ENCODE data around the gene KCTD2. TPM values are rescaled to one million over a fixed set of nuclear protein-coding genes. Genes with fewer than 3 reads are reported as not detected.
A peak's percentile ranks its signal among the peaks of the same experiment; 100 is the strongest.

Gene KCTD2
- total and polyA plus RNA-seq, 2 experiments from 2014 or later = 12.7 to 19.1 TPM

DNA sequence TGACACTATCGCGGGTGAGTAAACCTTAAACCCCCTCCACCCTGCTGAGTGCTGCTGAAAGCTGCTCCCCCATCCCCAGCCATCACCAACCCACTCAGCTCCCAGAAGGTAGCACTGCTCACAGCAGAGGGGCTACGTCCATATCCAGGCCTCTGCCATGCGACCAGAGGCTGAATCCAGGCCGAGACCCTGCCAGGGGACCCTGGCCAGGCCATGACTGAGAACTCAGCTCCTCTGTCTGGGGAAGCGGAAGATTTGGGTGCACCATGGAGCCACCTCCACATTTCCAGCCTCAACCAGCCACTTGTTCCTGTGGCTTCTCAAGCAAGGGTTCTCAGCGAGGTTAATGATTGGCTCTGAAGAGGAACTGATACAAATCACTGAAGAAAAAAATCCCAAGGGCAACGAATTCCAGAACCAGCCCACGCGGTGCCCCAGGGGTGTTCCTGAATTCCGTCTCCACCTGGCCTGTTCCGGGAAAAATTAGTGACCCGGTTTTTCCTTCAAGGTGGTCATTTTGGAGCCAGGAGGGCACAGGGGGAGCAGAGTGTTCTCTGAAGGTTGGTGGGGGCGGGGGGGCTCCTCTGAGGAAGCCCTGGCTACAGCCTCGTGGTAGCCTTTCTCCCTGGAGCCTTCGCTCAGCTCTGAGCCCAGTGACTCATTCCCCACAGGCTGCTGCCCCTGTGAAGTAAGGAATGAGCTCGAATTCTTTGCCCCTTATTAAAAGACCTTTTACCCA lies 31.4 kb downstream of the KCTD2 start:
- peak overlapping the region; percentile 75 for H2AFZ ChIP-seq
- H3K4me3 ChIP-seq = no peak overlapping the region
- no peaks in the 10 kb centered on the region for H3K9me2 ChIP-seq (replicated peaks; ENCODE audit: insufficient read depth)
- H3K79me2 ChIP-seq = no peaks in the 10 kb centered on the region
- peak overlapping the region; percentile 89 for H3K27ac ChIP-seq
- H3K4me2 ChIP-seq = peak overlapping the region; percentile 54
- H3K4me1 ChIP-seq (ENCODE audit: insufficient read depth) = peaks cover 24% of the 10 kb centered on the region
- no peaks in the 10 kb centered on the region for H3K27me3 ChIP-seq
- WGBS (ENCODE audit: low lambda C conversion rate, missing lambda C conversion rate) = 47% methylated on average over 14 of the region's 17 CpGs
- no peaks in the 10 kb centered on the region for H3K36me3 ChIP-seq (replicated peaks; ENCODE audit: insufficient read depth, low read depth)
- DNase-seq (ENCODE audit: low spot score) = peak; percentile 65
- H4K20me1 ChIP-seq (ENCODE audit: insufficient read depth, poor library complexity, severe bottlenecking) = no peaks in the 10 kb centered on the region
- TF ChIP-seq EZH2phosphoT487 (IDR thresholded peaks at IDR 0.05; ENCODE audit: low read depth, severe bottlenecking, unreplicated experiment) (no peak), EZH2 (IDR thresholded peaks at IDR 0.05; ENCODE audit: borderline replicate concordance) (no peak)
- H3K9me3 ChIP-seq (ENCODE audit: low read depth) = no peaks in the 10 kb centered on the region

DNA sequence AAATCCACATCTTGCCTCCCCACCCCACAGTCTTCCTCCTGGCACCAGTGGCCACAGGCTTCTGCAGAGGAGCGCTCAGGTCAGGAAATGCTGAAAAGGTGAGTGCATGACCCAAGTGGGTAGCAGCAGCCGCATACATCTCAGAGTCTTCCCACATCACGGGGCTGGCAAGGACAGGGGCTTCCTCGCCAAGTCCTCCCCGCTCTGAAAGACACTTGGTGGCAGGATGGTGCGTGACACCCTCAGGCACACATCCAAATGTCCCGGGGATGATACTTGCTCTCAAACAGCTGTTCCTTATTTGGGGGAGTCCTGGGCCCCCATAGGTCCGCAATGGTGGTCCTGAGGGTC lies 32.0 kb downstream of the KCTD2 start:
- Histone ChIP-seq H3K79me2 (no peaks in the 10 kb centered on the region), H3K9me3 (ENCODE audit: low read depth) (no peaks in the 10 kb centered on the region), H3K27me3 (no peaks in the 10 kb centered on the region), H3K27ac (peak overlapping the region; percentile 89), H3K4me1 (ENCODE audit: insufficient read depth) (peaks cover 21% of the 10 kb centered on the region), H3K4me2 (peak overlapping the region; percentile 54), H2AFZ (no peak overlapping the region), H3K36me3 (replicated peaks; ENCODE audit: insufficient read depth, low read depth) (no peaks in the 10 kb centered on the region), H3K9me2 (replicated peaks; ENCODE audit: insufficient read depth) (no peaks in the 10 kb centered on the region), H4K20me1 (ENCODE audit: insufficient read depth, poor library complexity, severe bottlenecking) (no peaks in the 10 kb centered on the region), H3K4me3 (no peak overlapping the region)
- TF ChIP-seq EZH2 (IDR thresholded peaks at IDR 0.05; ENCODE audit: borderline replicate concordance) = no peak
- no peak for TF ChIP-seq EZH2phosphoT487 (IDR thresholded peaks at IDR 0.05; ENCODE audit: low read depth, severe bottlenecking, unreplicated experiment)
- TF ChIP-seq, protein P1, sequence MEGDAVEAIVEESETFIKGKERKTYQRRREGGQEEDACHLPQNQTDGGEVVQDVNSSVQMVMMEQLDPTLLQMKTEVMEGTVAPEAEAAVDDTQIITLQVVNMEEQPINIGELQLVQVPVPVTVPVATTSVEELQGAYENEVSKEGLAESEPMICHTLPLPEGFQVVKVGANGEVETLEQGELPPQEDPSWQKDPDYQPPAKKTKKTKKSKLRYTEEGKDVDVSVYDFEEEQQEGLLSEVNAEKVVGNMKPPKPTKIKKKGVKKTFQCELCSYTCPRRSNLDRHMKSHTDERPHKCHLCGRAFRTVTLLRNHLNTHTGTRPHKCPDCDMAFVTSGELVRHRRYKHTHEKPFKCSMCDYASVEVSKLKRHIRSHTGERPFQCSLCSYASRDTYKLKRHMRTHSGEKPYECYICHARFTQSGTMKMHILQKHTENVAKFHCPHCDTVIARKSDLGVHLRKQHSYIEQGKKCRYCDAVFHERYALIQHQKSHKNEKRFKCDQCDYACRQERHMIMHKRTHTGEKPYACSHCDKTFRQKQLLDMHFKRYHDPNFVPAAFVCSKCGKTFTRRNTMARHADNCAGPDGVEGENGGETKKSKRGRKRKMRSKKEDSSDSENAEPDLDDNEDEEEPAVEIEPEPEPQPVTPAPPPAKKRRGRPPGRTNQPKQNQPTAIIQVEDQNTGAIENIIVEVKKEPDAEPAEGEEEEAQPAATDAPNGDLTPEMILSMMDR (IDR thresholded peaks at IDR 0.05; ENCODE audit: poor library complexity) = no peak
- DNase-seq (ENCODE audit: low spot score) = no peak
- 76% methylated on average over 8 of the region's 8 CpGs for WGBS (ENCODE audit: low lambda C conversion rate, missing lambda C conversion rate)

DNA sequence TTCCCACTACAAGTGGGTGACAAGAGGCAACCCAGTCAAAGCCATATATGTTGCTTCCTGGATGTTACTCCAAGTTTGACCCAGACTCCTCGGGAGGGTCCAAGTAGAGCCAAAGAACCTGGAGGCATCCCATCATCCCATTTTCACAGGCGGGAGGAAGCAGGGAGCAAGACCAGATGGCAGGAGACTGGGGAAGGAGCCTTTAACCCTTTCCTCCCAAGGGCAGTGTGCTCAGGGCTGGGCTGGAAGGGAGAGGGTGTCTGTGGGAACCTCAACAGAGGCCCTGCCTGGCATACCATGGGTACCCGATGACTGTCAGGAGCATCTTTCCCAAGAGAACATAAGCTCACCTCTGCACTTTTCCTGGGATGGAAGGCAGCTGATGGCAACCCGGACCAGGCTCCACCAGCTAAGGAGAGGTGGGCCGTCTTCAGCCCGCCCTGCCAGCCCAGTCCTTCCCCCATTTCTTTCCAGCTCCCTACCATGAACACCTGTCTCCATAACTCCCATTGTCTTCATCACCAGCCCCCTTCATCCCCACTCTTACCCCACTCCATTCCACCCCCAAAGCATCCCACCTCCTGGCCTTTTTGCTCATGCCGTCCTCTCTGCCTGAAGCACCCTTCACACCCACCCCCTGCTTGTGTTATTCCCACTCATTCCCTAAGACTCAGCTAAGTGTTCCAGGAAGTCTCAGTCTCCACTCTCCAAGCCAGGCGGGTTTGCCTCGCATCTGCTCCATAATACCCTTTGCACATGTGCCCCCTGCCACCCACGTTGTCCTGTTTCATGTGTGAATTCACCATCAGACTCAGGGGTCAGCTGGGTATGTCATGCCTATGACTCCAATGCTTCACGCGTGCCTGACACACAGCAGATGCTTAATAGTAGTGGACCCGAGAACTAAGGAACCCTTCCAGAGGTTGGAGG lies 34.9 kb downstream of the KCTD2 start:
- Histone ChIP-seq H3K4me2 (no peak overlapping the region), H3K9me3 (ENCODE audit: low read depth) (no peaks in the 10 kb centered on the region), H3K36me3 (replicated peaks; ENCODE audit: insufficient read depth, low read depth) (no peaks in the 10 kb centered on the region), H3K4me1 (ENCODE audit: insufficient read depth) (peaks cover 31% of the 10 kb centered on the region), H4K20me1 (ENCODE audit: insufficient read depth, poor library complexity, severe bottlenecking) (no peaks in the 10 kb centered on the region), H3K4me3 (no peak overlapping the region), H3K27me3 (no peaks in the 10 kb centered on the region), H3K27ac (no peak overlapping the region), H3K79me2 (no peaks in the 10 kb centered on the region), H2AFZ (no peak overlapping the region), H3K9me2 (replicated peaks; ENCODE audit: insufficient read depth) (no peaks in the 10 kb centered on the region)
- TF ChIP-seq EZH2phosphoT487 (IDR thresholded peaks at IDR 0.05; ENCODE audit: low read depth, severe bottlenecking, unreplicated experiment) (no peak), EZH2 (IDR thresholded peaks at IDR 0.05; ENCODE audit: borderline replicate concordance) (no peak)
- TF ChIP-seq, protein P1 (IDR thresholded peaks at IDR 0.05; ENCODE audit: poor library complexity) = no peak
- DNase-seq (ENCODE audit: low spot score) = peak; percentile 4
- 80% methylated on average over 13 of the region's 13 CpGs for WGBS (ENCODE audit: low lambda C conversion rate, missing lambda C conversion rate)

DNA sequence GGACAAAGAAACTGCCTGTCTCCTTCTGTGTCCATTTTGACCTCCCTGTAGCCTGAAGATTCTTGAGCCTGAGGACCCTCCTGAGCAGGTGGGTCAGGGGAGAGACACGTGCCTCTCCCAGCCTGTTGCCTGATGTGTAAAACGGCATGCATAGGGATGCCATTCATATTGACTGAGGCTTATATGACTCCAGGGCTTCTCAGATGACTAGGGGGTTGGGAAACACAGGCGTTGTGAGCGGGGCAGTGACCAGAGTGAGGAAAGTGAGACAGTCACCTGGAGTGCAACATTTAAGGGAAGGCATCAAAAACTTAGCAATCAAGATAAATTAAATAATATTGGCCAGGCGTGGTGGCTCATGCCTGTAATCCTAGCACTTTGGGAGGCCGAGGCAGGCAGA lies 35.7 kb downstream of the KCTD2 start:
- Histone ChIP-seq H3K4me3 (no peak overlapping the region), H4K20me1 (ENCODE audit: insufficient read depth, poor library complexity, severe bottlenecking) (no peaks in the 10 kb centered on the region), H3K9me3 (ENCODE audit: low read depth) (no peaks in the 10 kb centered on the region), H3K36me3 (replicated peaks; ENCODE audit: insufficient read depth, low read depth) (no peaks in the 10 kb centered on the region), H3K27ac (no peak overlapping the region), H3K4me1 (ENCODE audit: insufficient read depth) (peaks cover 34% of the 10 kb centered on the region), H3K9me2 (replicated peaks; ENCODE audit: insufficient read depth) (no peaks in the 10 kb centered on the region), H3K27me3 (no peaks in the 10 kb centered on the region), H3K4me2 (no peak overlapping the region), H3K79me2 (no peaks in the 10 kb centered on the region), H2AFZ (no peak overlapping the region)
- 65% methylated on average over 6 of the region's 6 CpGs for WGBS (ENCODE audit: low lambda C conversion rate, missing lambda C conversion rate)
- no peak for DNase-seq (ENCODE audit: low spot score)
- TF ChIP-seq, protein P1 (IDR thresholded peaks at IDR 0.05; ENCODE audit: poor library complexity) = no peak
- TF ChIP-seq EZH2phosphoT487 (IDR thresholded peaks at IDR 0.05; ENCODE audit: low read depth, severe bottlenecking, unreplicated experiment) = no peak
- TF ChIP-seq EZH2 (IDR thresholded peaks at IDR 0.05; ENCODE audit: borderline replicate concordance) = no peak

Data from hepatocyte (in vitro differentiated cells).